ENCODE results near the gene SPEN. TPM values are rescaled to one million over a fixed set of nuclear protein-coding genes. Genes with fewer than 3 reads are reported as not detected.
A peak's percentile ranks its signal among the peaks of the same experiment; 100 is the strongest.
"Not testable (repeated sequence)": the region's sequence is repeated elsewhere in the genome, so short reads cannot be mapped to it uniquely, and the experiment has no call there.

Gene SPEN
- total RNA-seq, 1 donor from 2014 or later, result 22.0 TPM

- no peak for DNase-seq
Measured at GRCh38 chr1:15963968-15964648, 116.6 kb downstream of the SPEN start.

GRCh38 chr1:15965228-15965767, 117.8 kb downstream of the SPEN start:
- peak; percentile 86 for DNase-seq

DNA sequence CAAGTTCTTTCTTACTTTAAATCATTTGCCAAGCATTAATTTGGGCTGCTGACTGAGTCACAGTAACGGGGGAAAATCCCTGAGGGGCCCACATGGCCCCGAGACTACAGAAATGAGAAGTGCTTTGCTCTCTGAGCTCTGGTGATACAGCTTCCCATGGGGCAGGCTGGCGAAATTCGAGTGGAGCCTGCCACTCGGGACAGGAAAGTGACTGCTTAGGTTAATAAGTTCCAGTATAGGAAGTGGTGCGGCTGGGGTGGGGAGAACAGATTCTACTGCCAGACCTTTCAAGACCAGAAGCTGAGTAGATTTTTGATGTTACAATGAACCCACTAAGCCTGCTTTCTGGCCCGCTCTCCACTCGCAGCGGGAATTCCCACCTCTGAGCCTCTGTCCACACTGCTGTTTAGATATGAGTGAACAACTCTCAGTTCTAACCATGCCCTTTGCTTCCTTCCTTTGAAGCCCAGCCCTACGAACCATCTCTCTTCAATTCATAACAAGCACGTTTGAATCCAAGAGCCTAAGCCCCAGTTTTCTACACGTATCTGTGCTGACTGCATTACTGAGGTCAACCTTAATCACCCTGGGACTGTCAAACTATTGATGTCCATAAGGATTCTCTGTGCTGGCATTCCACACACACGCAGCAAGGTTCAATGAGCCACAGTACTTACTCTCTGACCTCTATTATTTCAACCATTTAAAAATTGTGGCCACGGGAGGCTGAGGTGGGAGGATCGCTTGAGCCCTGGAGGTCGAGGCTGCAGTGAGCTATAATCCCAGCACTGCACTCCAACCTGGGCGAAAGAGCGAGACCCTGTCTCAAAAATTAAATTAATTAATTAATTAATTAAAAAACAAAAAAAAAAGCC, 118.8 kb downstream of the SPEN start:
- DNase-seq, result peak; percentile 55

GRCh38 chr1:15966956-15967344, 119.4 kb downstream of the SPEN start:
- no peak for DNase-seq

DNA sequence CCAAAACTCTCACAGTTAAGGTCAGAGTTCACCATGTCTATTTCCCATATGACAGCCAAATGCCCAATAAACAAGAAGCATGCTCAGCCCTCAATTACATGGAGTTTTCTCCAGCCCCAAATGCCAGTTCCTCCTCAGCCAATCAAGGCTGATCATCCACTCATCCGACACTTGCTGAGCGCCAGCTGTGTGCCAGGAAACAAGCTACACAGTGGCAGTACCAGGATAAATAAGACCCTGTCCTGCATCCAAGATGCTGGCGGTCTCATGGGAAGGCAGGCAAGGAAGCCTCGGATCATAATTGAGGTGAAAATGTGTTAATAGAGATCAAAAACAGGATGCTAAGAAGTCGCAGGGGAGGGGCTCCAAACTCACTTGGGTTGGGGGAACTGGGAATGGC, 120.7 kb downstream of the SPEN start:
- no peak for DNase-seq

DNA sequence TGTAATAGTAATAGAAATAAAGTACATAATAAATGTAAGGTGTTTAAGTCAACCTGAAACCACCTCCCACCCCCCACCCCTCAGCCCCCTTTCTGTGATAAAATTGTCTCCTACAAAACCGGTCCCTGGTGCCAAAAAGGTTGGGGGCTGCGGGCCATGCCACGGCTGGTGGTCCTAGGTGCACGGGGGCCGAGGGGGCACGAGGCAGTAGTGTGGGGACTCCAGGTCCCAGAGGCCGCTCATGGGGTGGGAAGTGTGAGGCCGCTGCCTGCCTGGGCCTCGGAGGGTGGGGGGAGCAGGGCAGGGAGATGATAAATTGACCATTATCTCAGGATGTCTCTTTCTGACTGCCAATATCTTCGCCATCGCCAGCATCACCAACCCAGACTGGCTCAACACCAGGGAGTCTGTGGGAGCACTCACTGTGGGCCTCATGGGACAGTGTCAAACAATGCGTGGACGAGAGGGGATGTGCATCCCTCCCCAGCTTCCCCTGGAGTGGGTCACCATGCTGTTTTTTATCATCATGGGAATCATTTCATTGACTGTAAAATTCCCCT, 121.9 kb downstream of the SPEN start:
- DNase-seq, result no peak

- no peak for DNase-seq
Measured at GRCh38 chr1:15970911-15971310, 123.4 kb downstream of the SPEN start.

- no peak for DNase-seq
Measured at GRCh38 chr1:15972409-15972808, 124.9 kb downstream of the SPEN start.

DNA sequence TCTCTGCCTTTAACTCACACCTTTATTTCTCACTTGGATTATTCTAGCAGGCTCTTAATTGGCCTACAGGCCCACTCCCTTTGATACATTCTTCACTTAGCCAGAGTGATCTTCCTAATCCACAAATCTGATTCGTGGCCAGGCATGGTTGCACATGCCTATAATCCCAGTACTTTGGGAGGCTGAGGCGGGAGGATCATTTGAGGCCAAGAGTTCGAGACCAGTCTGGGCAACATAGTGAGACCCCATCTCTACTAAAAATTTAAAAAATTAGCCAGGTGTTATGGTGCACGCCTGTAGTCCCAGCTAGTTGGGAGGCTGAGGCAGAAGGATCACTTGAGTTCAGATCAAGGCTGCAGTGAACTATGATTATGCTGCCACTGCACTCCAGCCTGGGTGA, 126.3 kb downstream of the SPEN start:
- no peak for DNase-seq

DNA sequence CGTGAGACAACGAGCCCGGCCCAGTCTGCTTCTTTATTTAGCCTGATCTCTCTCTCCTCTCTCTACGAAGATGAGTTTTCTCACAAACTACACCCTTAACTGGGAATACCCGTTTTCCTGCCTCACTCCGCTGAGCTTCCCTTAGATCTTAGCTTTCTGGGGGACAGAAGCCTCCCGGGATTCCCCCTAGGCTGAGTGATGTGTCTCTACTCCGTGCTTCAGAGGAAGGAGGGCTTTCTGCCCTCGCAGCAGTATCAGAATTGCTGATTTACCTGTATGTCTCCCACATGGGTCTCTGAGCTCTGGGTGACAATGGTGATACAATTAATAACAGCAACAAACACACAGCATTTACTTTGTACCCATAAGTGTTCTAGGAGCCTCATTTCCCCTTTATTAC, 127.3 kb downstream of the SPEN start:
- DNase-seq, result no peak

- DNase-seq, result peak; percentile 72
Measured at GRCh38 chr1:15975358-15975804, 127.9 kb downstream of the SPEN start.

DNA sequence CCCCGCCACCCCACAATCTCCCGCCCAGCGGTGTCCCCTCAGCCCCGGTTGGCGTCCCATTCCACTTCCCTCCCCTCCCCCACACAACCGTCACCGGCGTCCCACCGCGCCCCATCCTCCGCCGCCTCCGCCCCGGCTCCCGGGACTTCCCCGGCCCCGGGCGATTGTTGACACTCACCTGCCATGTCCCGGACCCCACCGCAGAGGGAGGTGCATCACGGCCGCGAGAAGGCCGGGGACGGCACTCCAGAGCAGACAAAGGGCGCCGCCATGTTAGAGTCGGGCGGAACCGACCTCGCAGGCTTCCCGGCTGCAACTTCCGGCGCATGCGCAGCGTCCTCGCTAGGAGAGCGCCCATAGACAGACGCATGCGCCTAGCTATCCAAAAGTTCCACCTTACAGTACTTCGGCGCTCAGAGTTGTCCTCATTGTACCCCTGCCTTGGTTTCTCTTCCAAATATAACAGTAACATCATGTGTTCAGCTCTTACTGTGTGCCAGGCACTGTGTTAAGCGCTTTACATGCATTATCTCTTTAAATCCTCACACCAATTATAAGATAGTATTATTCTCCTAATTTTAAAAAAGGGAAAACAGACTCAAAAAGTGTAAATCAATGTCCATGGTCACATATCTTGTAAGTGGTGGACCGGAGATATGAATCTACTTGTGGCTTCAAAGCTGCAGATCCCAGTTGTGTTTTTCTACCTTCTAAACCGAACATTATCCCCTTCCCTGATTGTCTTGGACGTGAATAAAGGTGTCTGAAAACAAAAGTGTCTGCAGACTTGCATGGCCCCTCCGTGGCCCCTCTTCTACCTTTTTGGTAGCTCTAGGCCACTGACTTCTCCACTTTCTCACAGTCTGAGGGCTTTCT, 128.5 kb downstream of the SPEN start, which contains the start of gene ZBTB17:
Gene ZBTB17 (minus strand): TSS at position 297 of the 876 bp plus-strand sequence. CDS start 27,606 bp downstream, outside the sequence.
- DNase-seq, result peak; percentile 96

DNA sequence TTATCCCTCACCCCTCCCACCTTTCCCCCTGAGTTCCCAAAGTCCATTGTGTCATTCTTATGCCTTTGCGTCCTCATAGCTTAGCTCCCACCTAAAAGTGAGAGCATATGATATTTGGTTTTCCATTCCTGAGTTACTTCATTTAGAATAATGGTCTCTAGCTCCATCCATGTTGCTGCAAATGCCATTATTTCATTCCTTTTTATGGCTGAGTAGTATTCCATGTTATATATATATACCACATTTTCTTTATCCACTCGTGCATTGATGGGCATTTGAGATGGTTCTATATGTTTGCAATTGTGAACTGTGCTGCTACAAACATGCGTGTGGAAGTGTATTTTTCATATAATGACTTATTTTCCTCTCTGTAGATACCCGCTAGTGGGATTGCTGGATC, 130.4 kb downstream of the SPEN start:
- not testable (repeated sequence) for DNase-seq

- DNase-seq, result no peak
Measured at GRCh38 chr1:15981679-15982078, 134.2 kb downstream of the SPEN start.

DNA sequence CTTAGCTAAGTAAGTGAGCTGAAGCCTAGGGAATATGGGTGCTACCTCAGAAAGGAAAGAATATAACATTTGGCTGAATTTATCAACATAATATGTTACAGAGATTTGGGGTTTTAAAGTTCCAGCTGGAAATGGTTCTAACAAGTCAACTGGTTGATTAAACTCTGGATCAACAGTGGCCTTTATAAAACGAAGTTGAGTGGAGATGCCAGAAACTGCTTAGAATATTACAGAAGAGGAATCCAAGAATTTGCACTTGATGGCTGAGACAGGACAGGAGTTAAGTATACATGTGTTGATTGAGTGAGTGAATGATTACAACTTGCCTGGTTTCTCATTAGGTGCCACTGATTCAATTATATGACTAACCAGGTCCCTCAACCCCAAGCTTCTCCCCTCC, 135.8 kb downstream of the SPEN start:
- no peak for DNase-seq

GRCh38 chr1:15985611-15986297, 138.2 kb downstream of the SPEN start:
- peak; percentile 52 for DNase-seq

- DNase-seq, result no peak
Measured at GRCh38 chr1:15988856-15989736, 141.6 kb downstream of the SPEN start.

GRCh38 chr1:15989776-15990175, 142.3 kb downstream of the SPEN start:
- no peak for DNase-seq
